Kidney epithelial cell (primary cell): Measurements from ENCODE around the gene PPA2. TPM values are rescaled to one million over a fixed set of nuclear protein-coding genes. Genes with fewer than 3 reads are reported as not detected.

Experiments
- DNase-seq: peaks from one replicate; pipeline ENCODE4 v3.0.0-alpha.2; 2010; ENCODE audit warnings: low read depth
- H3K27me3 ChIP-seq: 2 replicates; pipeline ENCODE4 v1.6.0; 2011; ENCODE audit warnings: low read length; ENCODE audit not compliant: control insufficient read depth, insufficient read depth
- H3K36me3 ChIP-seq: 2 replicates; pipeline ENCODE4 v1.5.1; 2011; ENCODE audit warnings: low read length; ENCODE audit not compliant: control insufficient read depth, insufficient read depth
- H3K4me3 ChIP-seq: 2 replicates; pipeline ENCODE4 v1.5.1; 2011; ENCODE audit warnings: low read depth, mild to moderate bottlenecking, control low read depth, low read length
- CTCF ChIP-seq: IDR thresholded peaks from 2 replicates; pipeline ENCODE4 v1.5.1; 2011; ENCODE audit warnings: mild to moderate bottlenecking, moderate library complexity, low read length, control low read depth, inconsistent platforms; ENCODE audit not compliant: insufficient read depth, poor library complexity, severe bottlenecking
- total RNA-seq: library from RNA; depleted of rRNA; stranded (reverse); fragments of >200 nt; gene quantifications from 2 replicates; pipeline ENCODE4 v1.2.3, GENCODE V29; 2015

Gene PPA2
- 70.0 and 96.3 TPM in 2 replicates for total RNA-seq

- Histone ChIP-seq H3K4me3 (peak within 1 kb of the TSS; percentile 70), H3K36me3 (no peaks in the 10 kb centered on the region), H3K27me3 (no peaks in the 10 kb centered on the region)
- DNase-seq, result peak; percentile 57
- TF ChIP-seq CTCF, result no peak
These were observed at the start of gene PPA2 for GRCh38 chr4:105473324-105474098. Gene PPA2, minus strand, starts transcription at chr4:105474062. Its CDS starts 12 bp downstream, at chr4:105474050.

GRCh38 chr4:105520819-105521790 is 47.2 kb upstream of the PPA2 start:
- no peak overlapping the region for H3K4me3 ChIP-seq
- no peaks in the 10 kb centered on the region for H3K36me3 ChIP-seq
- H3K27me3 ChIP-seq, result no peaks in the 10 kb centered on the region
- TF ChIP-seq CTCF, result peak; percentile 79
- DNase-seq, result peak; percentile 4

- DNase-seq, result no peak
- H3K36me3 ChIP-seq, result no peaks in the 10 kb centered on the region
- H3K27me3 ChIP-seq, result no peaks in the 10 kb centered on the region
- no peak overlapping the region for H3K4me3 ChIP-seq
- no peak for TF ChIP-seq CTCF
These were observed 36.4 kb upstream of the PPA2 start for GRCh38 chr4:105510245-105510644.

GRCh38 chr4:105509714-105510113 is 35.9 kb upstream of the PPA2 start:
- H3K4me3 ChIP-seq, result no peak overlapping the region
- H3K36me3 ChIP-seq, result no peaks in the 10 kb centered on the region
- TF ChIP-seq CTCF, result no peak
- no peak for DNase-seq
- H3K27me3 ChIP-seq, result no peaks in the 10 kb centered on the region

- Histone ChIP-seq H3K27me3 (no peaks in the 10 kb centered on the region), H3K36me3 (no peaks in the 10 kb centered on the region), H3K4me3 (no peak overlapping the region)
- TF ChIP-seq CTCF, result no peak
- DNase-seq, result no peak
These were observed 35.4 kb upstream of the PPA2 start for GRCh38 chr4:105509291-105509690.
